ENCODE data around the gene ASIC2. TPM values are rescaled to one million over a fixed set of nuclear protein-coding genes. Genes with fewer than 3 reads are reported as not detected.

Gene ASIC2
- total and polyA plus RNA-seq, 7 donors: 0.01 TPM; not detected in 6

DNA sequence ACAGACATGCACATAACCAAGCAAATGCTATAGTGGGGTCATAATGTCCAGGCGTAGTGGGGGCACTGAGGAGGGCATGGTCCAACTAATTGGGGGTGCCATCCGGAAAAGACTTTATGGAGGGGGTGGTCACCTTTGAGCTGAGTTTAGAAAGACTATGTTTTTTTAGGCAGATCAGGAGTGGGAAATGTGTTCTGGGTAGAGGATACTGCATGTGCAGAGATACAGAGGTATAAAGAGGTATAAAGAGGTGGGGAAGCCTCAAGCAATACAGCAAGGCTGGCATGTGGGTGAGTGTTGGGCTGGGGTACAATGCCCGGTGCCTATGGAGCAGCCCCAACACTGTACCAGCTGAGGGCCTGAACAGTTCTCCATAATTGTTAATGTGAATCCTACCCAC lies 248.3 kb downstream of the ASIC2 start:
- Histone ChIP-seq H3K36me3 (ENCODE audit: insufficient read depth in 1 of 2, low read depth in 1 of 2) (no peaks in the 10 kb centered on the region), H3K27me3 (ENCODE audit: insufficient read depth in 3 of 3, low read length in 2 of 3) (no peaks in the 10 kb centered on the region), H3K9me3 (no peaks in the 10 kb centered on the region), H3K4me1 (no peaks in the 10 kb centered on the region), H3K27ac (no peak overlapping the region), H3K4me3 (no peak overlapping the region)
- ATAC-seq (no peak), DNase-seq (no peak)
- TF ChIP-seq, protein P1, sequence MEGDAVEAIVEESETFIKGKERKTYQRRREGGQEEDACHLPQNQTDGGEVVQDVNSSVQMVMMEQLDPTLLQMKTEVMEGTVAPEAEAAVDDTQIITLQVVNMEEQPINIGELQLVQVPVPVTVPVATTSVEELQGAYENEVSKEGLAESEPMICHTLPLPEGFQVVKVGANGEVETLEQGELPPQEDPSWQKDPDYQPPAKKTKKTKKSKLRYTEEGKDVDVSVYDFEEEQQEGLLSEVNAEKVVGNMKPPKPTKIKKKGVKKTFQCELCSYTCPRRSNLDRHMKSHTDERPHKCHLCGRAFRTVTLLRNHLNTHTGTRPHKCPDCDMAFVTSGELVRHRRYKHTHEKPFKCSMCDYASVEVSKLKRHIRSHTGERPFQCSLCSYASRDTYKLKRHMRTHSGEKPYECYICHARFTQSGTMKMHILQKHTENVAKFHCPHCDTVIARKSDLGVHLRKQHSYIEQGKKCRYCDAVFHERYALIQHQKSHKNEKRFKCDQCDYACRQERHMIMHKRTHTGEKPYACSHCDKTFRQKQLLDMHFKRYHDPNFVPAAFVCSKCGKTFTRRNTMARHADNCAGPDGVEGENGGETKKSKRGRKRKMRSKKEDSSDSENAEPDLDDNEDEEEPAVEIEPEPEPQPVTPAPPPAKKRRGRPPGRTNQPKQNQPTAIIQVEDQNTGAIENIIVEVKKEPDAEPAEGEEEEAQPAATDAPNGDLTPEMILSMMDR (IDR thresholded peaks at IDR 0.05): no peak
- intact Hi-C loops (cut with DNase I): no loop called here
- 78 to 94% (median 89%) methylated on average over 3 of the region's 3 CpGs for WGBS, 3 donors

DNA sequence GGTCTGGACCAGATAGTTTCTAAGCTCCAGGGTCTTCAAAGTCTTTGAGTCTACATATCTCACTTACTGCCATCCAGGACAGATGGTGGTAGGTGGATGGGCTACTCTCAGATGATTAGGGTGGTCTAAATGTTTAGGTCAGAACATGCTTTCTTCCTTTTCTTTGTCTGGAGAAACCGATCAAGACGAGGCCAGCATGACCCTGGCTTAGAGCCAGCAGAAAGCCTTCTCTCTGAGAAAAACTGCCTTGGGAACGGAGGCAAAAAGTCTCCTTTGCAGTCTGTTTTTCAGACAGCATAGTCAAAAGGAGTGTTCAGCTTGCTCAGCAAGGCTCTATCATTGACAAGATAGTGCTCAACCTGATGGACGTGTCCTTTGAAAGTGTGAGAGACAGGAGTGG lies 252.6 kb downstream of the ASIC2 start:
- WGBS, 3 donors: 30 to 47% (median 31%) methylated on average over 4 of the region's 4 CpGs
- intact Hi-C loops (cut with DNase I): no loop called here
- no peak overlapping the region for H3K27ac ChIP-seq
- TF ChIP-seq, protein P1 (IDR thresholded peaks at IDR 0.05): no peak
- H3K36me3 ChIP-seq (ENCODE audit: insufficient read depth in 1 of 2, low read depth in 1 of 2): no peaks in the 10 kb centered on the region
- H3K4me1 ChIP-seq: no peaks in the 10 kb centered on the region
- peaks cover 0 to 5% (median 0%) of the 10 kb centered on the region in 3 donors for H3K27me3 ChIP-seq (ENCODE audit: insufficient read depth in 3 of 3, low read length in 2 of 3)
- no peak overlapping the region for H3K4me3 ChIP-seq
- H3K9me3 ChIP-seq: no peaks in the 10 kb centered on the region
- DNase-seq (no peak), ATAC-seq (no peak)

DNA sequence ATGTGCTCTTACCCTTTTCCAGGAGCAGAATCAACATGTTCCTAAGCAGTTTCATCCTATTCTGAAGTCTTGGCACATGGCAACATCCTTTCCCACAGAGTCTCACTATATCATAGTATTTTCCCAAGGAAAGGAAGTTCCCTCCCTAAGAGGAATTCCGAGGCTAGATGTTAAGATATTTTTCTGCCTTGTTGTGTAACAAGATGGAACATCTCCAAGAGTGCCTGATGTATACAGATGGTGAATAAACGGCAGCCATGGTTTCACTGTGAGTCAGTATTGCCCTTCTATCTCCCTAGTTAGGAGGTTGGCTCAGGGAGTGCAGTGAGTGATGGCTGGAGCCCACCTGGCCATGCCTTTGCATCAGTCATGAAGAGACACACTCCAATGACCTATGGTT lies 253.2 kb downstream of the ASIC2 start:
- Histone ChIP-seq H3K9me3 (peaks cover under 1% of the 10 kb centered on the region), H3K4me1 (no peaks in the 10 kb centered on the region), H3K4me3 (no peak overlapping the region), H3K36me3 (ENCODE audit: insufficient read depth in 1 of 2, low read depth in 1 of 2) (no peaks in the 10 kb centered on the region), H3K27ac (no peak overlapping the region), H3K27me3 (ENCODE audit: insufficient read depth in 3 of 3, low read length in 2 of 3) (peaks cover 0 to 5% (median 0%) of the 10 kb centered on the region in 3 donors)
- intact Hi-C loops (cut with DNase I): loop anchor here in 1 of 2 donors (10.0 kb wide), 1 partner anchor 635 kb away; no protein-coding TSS in a partner anchor
- WGBS, 3 donors: 15 to 18% (median 16%) methylated on average over 2 of the region's 2 CpGs
- ATAC-seq (no peak), DNase-seq (no peak)
- TF ChIP-seq, protein P1 (IDR thresholded peaks at IDR 0.05): no peak

DNA sequence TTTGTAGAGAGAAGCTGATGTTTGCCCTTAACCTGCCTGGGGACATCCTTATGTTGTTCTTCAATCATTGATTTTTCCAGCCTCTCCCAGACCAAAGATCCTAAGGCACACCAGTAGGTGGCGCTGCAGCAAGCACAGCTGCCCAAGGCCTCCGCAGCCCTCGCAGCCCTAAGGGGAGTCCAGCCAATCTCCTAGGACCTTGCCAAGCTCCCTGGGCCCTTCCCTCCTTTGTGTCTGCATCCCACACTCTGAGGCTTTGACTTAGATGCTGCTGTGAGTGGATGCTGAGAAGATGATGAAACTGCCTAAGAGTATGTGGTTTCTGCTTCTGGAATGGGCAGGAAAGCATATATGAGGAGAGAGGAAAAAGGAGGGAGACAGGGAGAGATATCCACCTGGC lies 254.4 kb downstream of the ASIC2 start:
- TF ChIP-seq, protein P1 (IDR thresholded peaks at IDR 0.05): peak; percentile 60
- DNase-seq (peak in 1 of 2 donors; percentile 29), ATAC-seq (peak in 1 of 4 donors; percentile 53)
- Histone ChIP-seq H3K4me1 (no peaks in the 10 kb centered on the region), H3K27me3 (ENCODE audit: insufficient read depth in 3 of 3, low read length in 2 of 3) (peaks cover 0 to 9% (median 0%) of the 10 kb centered on the region in 3 donors), H3K9me3 (peaks cover 2% of the 10 kb centered on the region), H3K4me3 (no peak overlapping the region), H3K36me3 (ENCODE audit: insufficient read depth in 1 of 2, low read depth in 1 of 2) (no peaks in the 10 kb centered on the region), H3K27ac (no peak overlapping the region)
- intact Hi-C loops (cut with DNase I): loop anchor here in 1 of 2 donors (10.0 kb wide), 1 partner anchor 636 kb away; no protein-coding TSS in a partner anchor
- WGBS, 3 donors: 2 to 6% (median 4%) methylated on average over 3 of the region's 3 CpGs

DNA sequence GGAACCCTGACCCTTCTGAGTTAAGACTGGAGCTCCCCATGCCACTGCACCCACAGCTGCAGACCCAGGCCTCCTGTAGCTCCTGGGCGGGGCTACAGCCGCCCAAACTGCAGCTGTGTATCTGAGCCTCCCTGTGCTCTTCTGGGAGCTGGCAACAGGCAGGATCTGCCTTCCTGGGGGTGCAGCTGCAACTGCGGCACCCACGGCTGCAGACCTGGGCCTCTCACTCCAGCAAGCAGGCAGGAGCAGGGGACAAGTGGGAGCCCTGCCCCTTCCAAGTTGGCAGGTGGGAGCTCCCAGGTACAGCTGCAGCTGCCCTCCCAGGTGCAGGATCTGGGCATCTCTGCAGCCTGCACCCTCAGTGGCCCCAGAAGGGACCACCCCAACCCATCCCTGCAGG lies 259.9 kb downstream of the ASIC2 start:
- Histone ChIP-seq H3K4me1 (no peaks in the 10 kb centered on the region), H3K27ac (no peak overlapping the region), H3K27me3 (ENCODE audit: insufficient read depth in 3 of 3, low read length in 2 of 3) (peaks cover 0 to 14% (median 0%) of the 10 kb centered on the region in 3 donors), H3K36me3 (ENCODE audit: insufficient read depth in 1 of 2, low read depth in 1 of 2) (no peaks in the 10 kb centered on the region), H3K4me3 (no peak overlapping the region), H3K9me3 (peaks cover 2% of the 10 kb centered on the region)
- intact Hi-C loops (cut with DNase I): loop anchor here in 1 of 2 donors (10.0 kb wide), 1 partner anchor 642 kb away; no protein-coding TSS in a partner anchor
- TF ChIP-seq, protein P1 (IDR thresholded peaks at IDR 0.05): no peak
- DNase-seq (no peak), ATAC-seq (no peak)
- WGBS, 3 donors: 48 to 67% (median 57%) methylated on average over 4 of the region's 4 CpGs
